GM12864 (cell line): ENCODE results near the gene CHRNB2.

Experiments used
- DNase-seq: peaks from one replicate; pipeline ENCODE4 v3.0.0-alpha.2; 2011; ENCODE audit warnings: low read depth
- H3K4me3 ChIP-seq: 2 replicates; pipeline ENCODE4 v1.5.1; 2011; ENCODE audit warnings: mild to moderate bottlenecking, low read depth, low read length, control low read depth
- CTCF ChIP-seq: IDR thresholded peaks from 2 replicates; pipeline ENCODE4 v1.5.1; 2011; ENCODE audit warnings: low read depth, mild to moderate bottlenecking, moderate library complexity, low read length, control low read depth, inconsistent platforms; ENCODE audit errors: missing control alignments

Gene CHRNB2

DNA sequence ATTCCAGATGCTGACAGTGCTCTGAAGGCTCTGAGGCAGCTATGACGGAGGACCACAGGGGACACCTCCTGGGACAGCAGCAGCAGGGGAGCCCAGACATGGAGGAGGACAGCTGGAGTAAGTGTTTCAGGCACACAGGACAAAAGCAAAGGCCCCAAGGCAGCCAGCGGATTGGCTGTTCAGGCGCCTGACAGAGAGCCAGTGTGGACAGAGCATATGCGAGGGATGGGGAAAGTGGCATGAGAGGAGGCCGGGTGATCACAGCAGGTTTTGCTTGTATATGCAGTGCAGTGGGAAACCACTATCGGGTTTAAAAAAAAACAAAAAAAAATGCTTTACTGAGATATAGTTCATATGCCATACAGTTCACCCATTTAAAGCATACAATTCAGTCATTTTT, 19.1 kb downstream of the CHRNB2 start:
- no peak overlapping the region for H3K4me3 ChIP-seq
- no peak for DNase-seq
- TF ChIP-seq CTCF, result no peak

GRCh38 chr1:154589780-154590179, 22.2 kb downstream of the CHRNB2 start:
- H3K4me3 ChIP-seq, result no peak overlapping the region
- TF ChIP-seq CTCF, result no peak
- DNase-seq, result no peak

DNA sequence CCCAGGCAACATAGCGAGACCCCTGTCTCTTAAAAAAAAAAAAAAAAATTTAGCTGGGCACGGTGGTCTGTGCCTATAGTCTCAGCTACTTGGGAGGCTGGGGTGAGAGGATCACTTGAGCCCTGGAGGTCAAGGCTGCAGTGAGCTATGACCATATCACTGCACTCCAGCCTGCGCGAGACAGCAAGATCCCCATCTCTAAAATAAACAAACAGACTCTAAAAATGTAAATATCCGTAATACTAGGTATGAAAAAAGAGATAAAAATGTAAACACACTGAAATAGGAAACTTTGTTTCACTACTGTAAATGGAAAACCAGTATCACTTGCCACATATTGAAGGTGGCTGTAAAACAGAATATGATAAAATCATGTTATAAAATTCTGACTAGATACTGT, 23.2 kb downstream of the CHRNB2 start:
- H3K4me3 ChIP-seq, result no peak overlapping the region
- TF ChIP-seq CTCF, result no peak
- no peak for DNase-seq

DNA sequence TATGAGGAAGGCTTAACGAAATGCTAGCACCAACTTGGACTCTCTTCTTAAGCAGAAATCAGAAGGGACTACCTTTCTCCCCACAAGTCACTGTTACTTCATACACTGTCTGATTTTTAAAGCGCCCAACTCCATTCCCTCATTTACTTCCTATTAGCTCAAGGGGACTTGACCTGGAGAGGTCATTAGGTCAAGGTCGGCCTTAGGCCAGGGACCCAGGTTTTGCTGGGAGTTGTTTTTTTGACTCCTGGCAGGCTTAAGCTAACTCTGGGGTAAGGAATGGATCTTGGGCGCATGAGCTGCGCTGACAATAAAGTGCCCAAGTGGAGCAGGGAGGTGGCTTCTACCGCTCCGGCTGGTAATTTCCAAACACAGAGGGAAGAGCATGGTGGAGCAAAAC, 23.6 kb downstream of the CHRNB2 start:
- no peak for TF ChIP-seq CTCF
- no peak for DNase-seq
- H3K4me3 ChIP-seq, result no peak overlapping the region

DNA sequence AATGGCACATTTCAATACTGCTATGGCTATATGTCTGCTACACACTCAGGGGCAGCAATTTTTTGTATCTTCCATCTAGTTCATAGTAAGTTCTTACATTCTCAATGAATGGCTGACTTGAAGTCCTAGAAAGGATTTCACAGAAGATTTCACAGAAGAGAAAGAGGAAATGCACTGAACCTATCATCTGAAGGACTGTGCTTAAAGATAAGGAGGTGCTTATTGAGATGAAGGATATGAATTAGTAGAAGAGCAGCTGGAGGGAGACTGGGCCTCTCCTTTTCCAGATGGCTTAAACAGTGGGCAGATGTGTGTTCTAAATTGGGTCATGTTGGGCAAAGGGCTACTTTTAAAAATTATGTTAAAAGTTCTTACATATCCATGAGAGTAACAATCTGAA, 25.8 kb downstream of the CHRNB2 start:
- no peak for TF ChIP-seq CTCF
- DNase-seq, result no peak
- no peak overlapping the region for H3K4me3 ChIP-seq

DNA sequence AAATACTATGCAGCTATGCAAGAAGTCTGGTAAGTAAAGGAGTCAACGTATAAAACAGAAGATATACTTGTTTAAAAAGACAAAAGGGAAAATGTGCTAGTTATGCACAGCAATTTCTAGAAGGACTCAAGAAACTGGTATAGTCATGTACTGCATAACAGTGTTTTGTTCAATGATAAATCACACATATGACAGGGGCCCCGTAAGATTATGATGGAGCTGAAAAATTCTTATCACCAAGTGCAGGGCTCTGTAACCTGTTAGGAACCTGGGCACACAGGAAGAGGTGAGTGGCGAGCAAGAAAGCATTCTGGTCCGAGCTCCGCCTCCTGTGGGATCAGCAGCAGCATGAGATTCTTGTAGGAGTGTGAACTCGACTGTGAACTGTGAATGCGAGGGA, 27.2 kb downstream of the CHRNB2 start:
- DNase-seq, result no peak
- no peak for TF ChIP-seq CTCF
- no peak overlapping the region for H3K4me3 ChIP-seq

GRCh38 chr1:154595621-154596020, 28.0 kb downstream of the CHRNB2 start:
- H3K4me3 ChIP-seq, result no peak overlapping the region
- TF ChIP-seq CTCF, result no peak
- no peak for DNase-seq
